ACC112 (cell line): Measurements from ENCODE around the gene LRRC75B.

Experiments used
- H2AFZ ChIP-seq: fragments of 200-600 bp; sonication (generic); one replicate; pipeline ENCODE4 v1.6.0; 2017; ENCODE audit warnings: antibody characterized with exemption, low read length; ENCODE audit not compliant: unreplicated experiment
- H3K27ac ChIP-seq: fragments of 200-600 bp; sonication (generic); 2 replicates; pipeline ENCODE4 v1.5.1; 2014; ENCODE audit warnings: low read depth, mild to moderate bottlenecking, antibody characterized with exemption, low read length, moderate library complexity
- H3K27me3 ChIP-seq: fragments of 200-600 bp; sonication (generic); 2 replicates; pipeline ENCODE4 v1.6.1; 2014; ENCODE audit warnings: mild to moderate bottlenecking, antibody characterized with exemption, low read length, moderate library complexity, mixed read lengths; ENCODE audit not compliant: insufficient read depth
- H3K36me3 ChIP-seq: fragments of 200-600 bp; sonication (generic); 2 replicates; pipeline ENCODE4 v1.6.1; 2016; ENCODE audit warnings: mild to moderate bottlenecking, antibody characterized with exemption, low read length, moderate library complexity, mixed read lengths; ENCODE audit not compliant: insufficient read depth
- H3K4me1 ChIP-seq: fragments of 200-600 bp; sonication (generic); one replicate; pipeline ENCODE4 v1.6.1; 2016; ENCODE audit warnings: low read length, mixed read lengths; ENCODE audit not compliant: insufficient read depth, unreplicated experiment, control insufficient read depth
- H3K4me3 ChIP-seq: fragments of 200-600 bp; sonication (generic); 2 replicates; pipeline ENCODE4 v1.5.1; 2014; ENCODE audit warnings: mild to moderate bottlenecking, low read depth, low read length
- H3K79me2 ChIP-seq: fragments of 200-600 bp; sonication (generic); one replicate; pipeline ENCODE4 v1.6.0; 2016; ENCODE audit warnings: low read length; ENCODE audit not compliant: control insufficient read depth, unreplicated experiment, insufficient read depth

LRRC75B gene

GRCh38 chr22:24584166-24584790, 8.6 kb downstream of the LRRC75B start:
- H3K4me1 ChIP-seq = peaks cover 12% of the 10 kb centered on the region
- no peaks in the 10 kb centered on the region for H3K27me3 ChIP-seq
- no peak overlapping the region for H3K27ac ChIP-seq
- no peaks in the 10 kb centered on the region for H3K36me3 ChIP-seq
- H3K4me3 ChIP-seq = no peak overlapping the region
- no peaks in the 10 kb centered on the region for H3K79me2 ChIP-seq
- no peak overlapping the region for H2AFZ ChIP-seq

GRCh38 chr22:24583221-24584165, 9.4 kb downstream of the LRRC75B start:
- Histone ChIP-seq H3K4me1 (peaks cover 12% of the 10 kb centered on the region), H3K79me2 (no peaks in the 10 kb centered on the region), H3K27ac (no peak overlapping the region), H3K36me3 (no peaks in the 10 kb centered on the region), H3K27me3 (no peaks in the 10 kb centered on the region), H3K4me3 (no peak overlapping the region), H2AFZ (no peak overlapping the region)

GRCh38 chr22:24582056-24582814, 10.6 kb downstream of the LRRC75B start:
- Histone ChIP-seq H3K27ac (no peak overlapping the region), H3K4me3 (no peak overlapping the region), H3K27me3 (no peaks in the 10 kb centered on the region), H2AFZ (no peak overlapping the region), H3K4me1 (peaks cover 12% of the 10 kb centered on the region), H3K36me3 (no peaks in the 10 kb centered on the region), H3K79me2 (no peaks in the 10 kb centered on the region)

GRCh38 chr22:24580276-24580675, 12.6 kb downstream of the LRRC75B start:
- Histone ChIP-seq H3K4me1 (peaks cover 12% of the 10 kb centered on the region), H3K79me2 (no peaks in the 10 kb centered on the region), H3K36me3 (no peaks in the 10 kb centered on the region), H2AFZ (no peak overlapping the region), H3K27ac (peak overlapping the region; percentile 56), H3K4me3 (no peak overlapping the region), H3K27me3 (no peaks in the 10 kb centered on the region)

- Histone ChIP-seq H3K4me1 (peaks cover 12% of the 10 kb centered on the region), H3K36me3 (no peaks in the 10 kb centered on the region), H3K4me3 (no peak overlapping the region), H2AFZ (no peak overlapping the region), H3K79me2 (no peaks in the 10 kb centered on the region), H3K27me3 (no peaks in the 10 kb centered on the region), H3K27ac (peak overlapping the region; percentile 55; the same call in 1 of the 2 replicates)
Observed at GRCh38 chr22:24579258-24579601, 13.6 kb downstream of the LRRC75B start.

- 0 out of 2 replicates have a peak, but pooled peaks cover 4% of the 10 kb centered on the region for H3K36me3 ChIP-seq
- H3K27ac ChIP-seq = no peak overlapping the region
- no peak overlapping the region for H3K4me3 ChIP-seq
- peaks cover 11% of the 10 kb centered on the region for H3K4me1 ChIP-seq
- H3K27me3 ChIP-seq = no peaks in the 10 kb centered on the region
- H2AFZ ChIP-seq = no peak overlapping the region
- H3K79me2 ChIP-seq = no peaks in the 10 kb centered on the region
Observed at GRCh38 chr22:24578355-24579257, 14.3 kb downstream of the LRRC75B start.

GRCh38 chr22:24576778-24577177, 16.1 kb downstream of the LRRC75B start:
- no peaks in the 10 kb centered on the region for H3K79me2 ChIP-seq
- 0 out of 2 replicates have a peak, but pooled peaks cover 8% of the 10 kb centered on the region for H3K36me3 ChIP-seq
- no peak overlapping the region for H3K27ac ChIP-seq
- H3K4me3 ChIP-seq = no peak overlapping the region
- H3K27me3 ChIP-seq = no peaks in the 10 kb centered on the region
- peaks cover 8% of the 10 kb centered on the region for H3K4me1 ChIP-seq
- H2AFZ ChIP-seq = no peak overlapping the region

GRCh38 chr22:24571266-24571665, 21.6 kb downstream of the LRRC75B start:
- Histone ChIP-seq H3K4me1 (no peaks in the 10 kb centered on the region), H2AFZ (no peak overlapping the region), H3K4me3 (no peak overlapping the region), H3K79me2 (peaks cover 13% of the 10 kb centered on the region), H3K27ac (no peak overlapping the region), H3K27me3 (no peaks in the 10 kb centered on the region), H3K36me3 (0 out of 2 replicates have a peak, but pooled peaks cover 14% of the 10 kb centered on the region)

GRCh38 chr22:24567668-24568067, 25.2 kb downstream of the LRRC75B start:
- H3K4me1 ChIP-seq = peaks cover 4% of the 10 kb centered on the region
- H3K27ac ChIP-seq = no peak overlapping the region
- H2AFZ ChIP-seq = no peak overlapping the region
- peaks cover 43% of the 10 kb centered on the region for H3K79me2 ChIP-seq
- H3K36me3 ChIP-seq = 0 out of 2 replicates have a peak, but pooled peaks cover 9% of the 10 kb centered on the region
- no peaks in the 10 kb centered on the region for H3K27me3 ChIP-seq
- H3K4me3 ChIP-seq = no peak overlapping the region
